ENCODE results near the gene TBX3. TPM values are rescaled to one million over a fixed set of nuclear protein-coding genes. Genes with fewer than 3 reads are reported as not detected.
A peak's percentile ranks its signal among the peaks of the same experiment; 100 is the strongest.

Gene TBX3
- total and polyA plus RNA-seq, 4 donors = 6.9 to 8.6 (median 8.0) TPM

DNA sequence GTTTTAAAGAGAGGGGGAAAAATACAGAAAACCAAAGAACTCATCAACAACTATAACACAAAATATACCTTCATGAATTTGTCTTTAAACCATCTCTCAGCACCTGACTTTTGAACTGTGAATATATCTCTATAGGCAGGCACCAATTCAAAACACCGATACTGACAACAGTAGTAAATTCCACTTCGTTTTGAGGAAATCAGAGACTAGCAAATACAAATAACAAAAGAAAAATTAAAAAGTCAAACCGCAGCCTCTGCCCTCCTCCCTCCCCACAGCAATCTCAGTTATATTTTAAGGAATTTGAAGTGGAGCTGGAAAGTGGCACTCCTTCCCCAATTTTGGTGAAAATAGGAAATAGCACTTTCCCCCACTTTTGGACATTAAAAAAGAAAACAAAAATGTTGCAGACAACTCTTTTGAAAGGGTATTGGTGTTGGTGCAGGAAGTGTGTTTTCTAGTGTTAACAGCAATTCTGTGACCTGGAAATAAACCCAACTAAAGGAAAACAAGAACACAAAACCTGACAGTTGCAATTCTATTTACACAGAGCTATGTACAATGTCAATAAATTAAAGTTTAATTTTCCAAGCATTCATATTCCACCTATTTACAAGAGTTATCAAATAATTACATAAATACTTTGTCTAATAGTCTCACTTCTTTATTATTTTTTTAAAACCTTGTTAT lies 13.5 kb downstream of the TBX3 start:
- Histone ChIP-seq H3K27ac (ENCODE audit: low read depth, low read length) (no peak overlapping the region), H3K4me3 (ENCODE audit: low read depth, low read length) (no peak overlapping the region), H3K36me3 (ENCODE audit: control insufficient read depth, insufficient read depth, low read length) (no peaks in the 10 kb centered on the region), H3K9me3 (ENCODE audit: control insufficient read depth, insufficient read depth, low read length) (no peaks in the 10 kb centered on the region), H3K27me3 (ENCODE audit: control insufficient read depth, insufficient read depth, low read length) (peaks cover 99% of the 10 kb centered on the region), H3K4me1 (ENCODE audit: control insufficient read depth, insufficient read depth, low read length) (peaks cover 57% of the 10 kb centered on the region)
- no CpG with 5 or more reads among the region's 3 CpGs for WGBS (ENCODE audit: insufficient coverage)
- no peak for DNase-seq (ENCODE audit: low read depth in 4 of 6, low spot score in 6 of 6)

DNA sequence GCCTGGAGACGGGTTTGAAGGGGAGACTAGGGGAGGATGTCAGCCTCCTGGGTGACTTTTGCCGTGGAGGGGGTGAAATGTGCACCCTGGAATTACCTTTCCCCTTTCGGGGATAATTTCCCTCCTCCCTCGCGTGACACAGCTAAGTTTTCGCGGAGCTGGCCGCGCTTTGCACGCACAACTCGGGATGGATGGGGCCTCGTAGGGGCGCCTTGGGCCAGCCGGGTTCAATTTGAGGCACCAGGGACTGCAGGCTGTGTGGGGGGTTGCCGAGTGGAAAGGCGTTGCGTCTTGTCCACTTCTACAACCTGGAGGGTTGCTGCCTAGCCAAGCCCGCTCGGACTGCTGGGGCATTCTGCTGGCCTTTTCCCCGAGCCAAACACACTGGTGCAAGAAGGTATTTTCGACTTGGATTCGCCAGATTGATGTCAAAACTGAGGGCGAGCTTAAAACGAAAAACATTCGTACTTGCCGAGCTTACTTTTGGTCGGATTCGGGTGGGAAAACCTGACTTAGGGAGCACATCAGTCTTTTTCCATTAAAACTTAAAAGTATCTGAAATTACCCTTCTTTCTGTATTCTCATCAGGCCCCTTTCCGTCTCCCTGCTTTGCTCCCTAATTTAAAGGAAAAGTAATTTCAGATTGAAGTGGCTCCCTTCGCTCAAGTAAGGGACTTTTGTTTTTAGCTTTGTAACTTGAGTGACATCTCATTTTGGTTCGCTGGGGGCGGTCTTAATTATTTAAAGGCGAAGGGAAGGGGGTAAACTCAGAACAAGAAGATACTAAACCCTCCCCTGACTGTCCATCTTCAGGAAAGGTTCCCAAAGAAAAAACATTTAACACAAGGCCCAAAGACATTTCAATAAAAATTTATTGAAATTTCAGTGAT lies 14.3 kb downstream of the TBX3 start:
- Histone ChIP-seq H3K27me3 (ENCODE audit: control insufficient read depth, insufficient read depth, low read length) (peaks cover 98% of the 10 kb centered on the region), H3K9me3 (ENCODE audit: control insufficient read depth, insufficient read depth, low read length) (no peaks in the 10 kb centered on the region), H3K27ac (ENCODE audit: low read depth, low read length) (no peak overlapping the region), H3K36me3 (ENCODE audit: control insufficient read depth, insufficient read depth, low read length) (no peaks in the 10 kb centered on the region), H3K4me1 (ENCODE audit: control insufficient read depth, insufficient read depth, low read length) (peaks cover 59% of the 10 kb centered on the region), H3K4me3 (ENCODE audit: low read depth, low read length) (no peak overlapping the region)
- 5% methylated on average over 27 of the region's 33 CpGs for WGBS (ENCODE audit: insufficient coverage)
- DNase-seq (ENCODE audit: low read depth in 4 of 6, low spot score in 6 of 6) = no peak

DNA sequence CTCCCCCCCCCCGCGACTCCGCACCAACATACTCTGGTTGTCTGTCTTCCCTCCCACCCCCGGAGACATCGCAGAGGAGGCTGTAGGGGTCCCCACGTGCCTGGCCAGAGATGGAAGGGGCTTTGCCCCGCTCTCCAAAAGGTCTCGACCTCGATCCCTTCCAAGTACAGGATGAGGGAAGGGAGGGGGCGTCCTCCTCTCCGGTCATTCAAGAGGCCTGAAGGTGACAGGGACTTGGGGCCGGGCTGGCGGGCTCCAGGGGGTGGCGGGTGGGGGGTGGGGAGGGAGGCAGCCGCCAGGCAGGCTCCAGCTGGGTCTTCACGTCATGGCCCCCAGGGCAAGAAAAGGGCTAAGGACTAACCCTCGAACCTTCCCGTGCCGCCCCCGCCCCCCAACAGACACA lies 15.1 kb downstream of the TBX3 start:
- no peak for DNase-seq (ENCODE audit: low read depth in 4 of 6, low spot score in 6 of 6)
- no peaks in the 10 kb centered on the region for H3K9me3 ChIP-seq (ENCODE audit: control insufficient read depth, insufficient read depth, low read length)
- H3K27me3 ChIP-seq (ENCODE audit: control insufficient read depth, insufficient read depth, low read length) = peaks cover 98% of the 10 kb centered on the region
- no peaks in the 10 kb centered on the region for H3K36me3 ChIP-seq (ENCODE audit: control insufficient read depth, insufficient read depth, low read length)
- no peak overlapping the region for H3K27ac ChIP-seq (ENCODE audit: low read depth, low read length)
- 0% methylated on average over 6 of the region's 20 CpGs for WGBS (ENCODE audit: insufficient coverage)
- no peak overlapping the region for H3K4me3 ChIP-seq (ENCODE audit: low read depth, low read length)
- peaks cover 54% of the 10 kb centered on the region for H3K4me1 ChIP-seq (ENCODE audit: control insufficient read depth, insufficient read depth, low read length)

DNA sequence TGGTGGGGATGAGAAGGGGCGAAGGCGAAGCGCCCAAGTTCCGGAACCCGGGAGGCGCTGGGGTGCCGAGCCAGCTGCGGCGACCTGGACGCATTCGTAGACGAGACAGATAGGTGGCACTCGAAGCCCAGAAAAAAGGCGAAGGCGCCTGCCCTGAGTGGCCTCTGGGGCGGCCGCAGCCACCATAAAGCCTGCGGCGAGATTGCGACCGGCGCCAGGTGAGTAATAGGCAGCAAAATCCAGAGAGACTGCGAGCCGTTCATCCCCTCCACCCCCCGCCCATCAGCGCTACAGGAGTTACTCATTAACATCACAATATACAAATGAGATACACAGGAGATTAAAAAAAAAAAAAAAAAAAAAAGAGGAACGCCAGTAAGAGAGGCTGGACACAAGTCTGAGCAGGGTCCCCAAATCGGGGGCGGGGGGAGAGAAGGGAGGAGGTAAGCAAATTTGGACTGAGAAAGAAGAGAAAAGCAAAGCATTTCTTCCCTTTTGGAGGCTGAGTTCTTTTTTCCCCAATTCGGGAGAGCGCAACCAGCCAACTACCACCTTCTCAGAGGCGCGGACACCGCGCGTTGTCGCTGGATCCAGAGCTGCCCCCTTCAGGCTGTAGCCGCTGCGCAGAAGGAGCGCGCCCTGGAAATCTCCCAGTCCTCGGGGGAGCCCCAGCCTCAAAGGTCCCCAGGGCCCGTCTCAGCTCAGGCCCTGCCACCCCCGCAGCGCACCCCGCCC lies 15.7 kb downstream of the TBX3 start:
- Histone ChIP-seq H3K36me3 (ENCODE audit: control insufficient read depth, insufficient read depth, low read length) (no peaks in the 10 kb centered on the region), H3K27ac (ENCODE audit: low read depth, low read length) (no peak overlapping the region), H3K4me3 (ENCODE audit: low read depth, low read length) (peak overlapping the region; percentile 37), H3K27me3 (ENCODE audit: control insufficient read depth, insufficient read depth, low read length) (peaks cover 98% of the 10 kb centered on the region), H3K4me1 (ENCODE audit: control insufficient read depth, insufficient read depth, low read length) (peaks cover 52% of the 10 kb centered on the region), H3K9me3 (ENCODE audit: control insufficient read depth, insufficient read depth, low read length) (no peaks in the 10 kb centered on the region)
- DNase-seq (ENCODE audit: low read depth in 4 of 6, low spot score in 6 of 6) = peak in 2 of 6 donors; percentile 78 to 85
- 0% methylated on average over 31 of the region's 46 CpGs for WGBS (ENCODE audit: insufficient coverage)

DNA sequence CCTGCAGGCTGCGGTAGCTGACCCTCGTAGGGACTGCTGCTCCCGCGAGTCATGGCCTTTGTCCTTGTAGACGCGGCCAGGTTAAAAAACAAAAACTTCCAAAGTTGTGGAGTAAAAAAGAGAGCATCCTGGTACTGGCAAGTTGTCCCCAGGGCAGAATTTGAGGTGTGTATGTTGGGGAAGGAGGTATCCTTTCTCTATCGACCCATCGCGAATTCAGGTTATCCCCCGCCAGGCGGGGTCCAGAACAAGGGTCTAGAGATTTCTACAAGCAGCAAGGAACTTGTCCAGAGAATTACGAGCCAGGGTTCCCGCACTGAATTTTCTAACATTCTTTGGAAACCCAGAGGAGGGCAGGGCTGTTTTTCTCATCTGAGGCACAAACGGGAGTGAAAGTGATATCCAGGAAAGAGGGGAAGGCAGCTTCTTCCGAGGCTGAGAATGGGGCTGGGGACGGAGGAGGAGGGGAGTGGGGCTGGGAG lies 16.3 kb downstream of the TBX3 start:
- DNase-seq (ENCODE audit: low read depth in 4 of 6, low spot score in 6 of 6) = no peak
- H3K27me3 ChIP-seq (ENCODE audit: control insufficient read depth, insufficient read depth, low read length) = peaks cover 98% of the 10 kb centered on the region
- H3K4me1 ChIP-seq (ENCODE audit: control insufficient read depth, insufficient read depth, low read length) = peaks cover 47% of the 10 kb centered on the region
- WGBS (ENCODE audit: insufficient coverage) = 4% methylated on average over 15 of the region's 16 CpGs
- H3K4me3 ChIP-seq (ENCODE audit: low read depth, low read length) = peak overlapping the region; percentile 37
- H3K9me3 ChIP-seq (ENCODE audit: control insufficient read depth, insufficient read depth, low read length) = no peaks in the 10 kb centered on the region
- H3K27ac ChIP-seq (ENCODE audit: low read depth, low read length) = no peak overlapping the region
- H3K36me3 ChIP-seq (ENCODE audit: control insufficient read depth, insufficient read depth, low read length) = no peaks in the 10 kb centered on the region

DNA sequence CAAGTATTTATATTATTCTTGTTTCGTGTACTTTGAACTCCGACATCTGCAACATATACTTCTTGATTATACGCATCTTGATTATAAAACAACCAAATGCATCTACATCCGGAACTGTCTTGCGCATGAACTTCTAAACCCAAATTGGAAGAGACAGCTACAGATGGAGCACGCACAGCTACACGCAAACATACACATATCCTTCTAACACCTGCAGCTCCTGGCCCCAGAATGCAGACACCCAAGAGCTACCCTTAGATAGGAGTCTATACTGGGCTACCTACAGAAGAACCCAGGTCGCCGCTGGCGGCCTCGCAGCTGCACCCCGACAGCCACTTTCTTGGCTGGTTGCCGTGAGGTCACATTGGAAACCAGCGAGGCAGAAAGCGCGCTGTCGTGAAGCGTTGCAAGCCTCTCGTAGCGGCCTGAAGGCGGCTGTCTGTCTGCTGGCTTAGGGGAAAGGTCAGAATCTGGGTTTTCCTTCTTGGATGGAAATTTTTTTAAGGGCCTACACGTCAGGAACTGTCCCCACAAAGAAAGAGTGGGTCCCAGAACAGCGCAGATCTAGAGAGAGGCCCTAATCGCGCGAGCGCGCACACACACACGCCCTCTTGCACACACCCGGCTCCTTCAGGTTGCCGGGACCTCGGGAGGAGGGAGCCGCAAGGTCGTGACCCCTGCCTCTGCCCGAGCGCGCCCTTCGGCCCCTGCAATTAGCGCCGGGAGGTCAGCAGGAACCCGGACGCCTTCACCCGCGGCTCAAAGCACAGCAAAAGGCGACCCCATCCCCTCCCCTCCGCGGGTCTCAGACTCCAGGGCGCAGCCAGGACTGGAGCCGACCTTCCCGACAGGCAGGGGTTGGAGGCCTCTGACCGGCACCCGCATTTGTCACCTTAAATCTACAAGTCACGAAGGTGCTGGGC lies 17.0 kb downstream of the TBX3 start:
- no peaks in the 10 kb centered on the region for H3K9me3 ChIP-seq (ENCODE audit: control insufficient read depth, insufficient read depth, low read length)
- no peaks in the 10 kb centered on the region for H3K36me3 ChIP-seq (ENCODE audit: control insufficient read depth, insufficient read depth, low read length)
- H3K27ac ChIP-seq (ENCODE audit: low read depth, low read length) = no peak overlapping the region
- no peak for DNase-seq (ENCODE audit: low read depth in 4 of 6, low spot score in 6 of 6)
- WGBS (ENCODE audit: insufficient coverage) = 8% methylated on average over 51 of the region's 53 CpGs
- peaks cover 96% of the 10 kb centered on the region for H3K27me3 ChIP-seq (ENCODE audit: control insufficient read depth, insufficient read depth, low read length)
- H3K4me3 ChIP-seq (ENCODE audit: low read depth, low read length) = no peak overlapping the region
- H3K4me1 ChIP-seq (ENCODE audit: control insufficient read depth, insufficient read depth, low read length) = peaks cover 45% of the 10 kb centered on the region

DNA sequence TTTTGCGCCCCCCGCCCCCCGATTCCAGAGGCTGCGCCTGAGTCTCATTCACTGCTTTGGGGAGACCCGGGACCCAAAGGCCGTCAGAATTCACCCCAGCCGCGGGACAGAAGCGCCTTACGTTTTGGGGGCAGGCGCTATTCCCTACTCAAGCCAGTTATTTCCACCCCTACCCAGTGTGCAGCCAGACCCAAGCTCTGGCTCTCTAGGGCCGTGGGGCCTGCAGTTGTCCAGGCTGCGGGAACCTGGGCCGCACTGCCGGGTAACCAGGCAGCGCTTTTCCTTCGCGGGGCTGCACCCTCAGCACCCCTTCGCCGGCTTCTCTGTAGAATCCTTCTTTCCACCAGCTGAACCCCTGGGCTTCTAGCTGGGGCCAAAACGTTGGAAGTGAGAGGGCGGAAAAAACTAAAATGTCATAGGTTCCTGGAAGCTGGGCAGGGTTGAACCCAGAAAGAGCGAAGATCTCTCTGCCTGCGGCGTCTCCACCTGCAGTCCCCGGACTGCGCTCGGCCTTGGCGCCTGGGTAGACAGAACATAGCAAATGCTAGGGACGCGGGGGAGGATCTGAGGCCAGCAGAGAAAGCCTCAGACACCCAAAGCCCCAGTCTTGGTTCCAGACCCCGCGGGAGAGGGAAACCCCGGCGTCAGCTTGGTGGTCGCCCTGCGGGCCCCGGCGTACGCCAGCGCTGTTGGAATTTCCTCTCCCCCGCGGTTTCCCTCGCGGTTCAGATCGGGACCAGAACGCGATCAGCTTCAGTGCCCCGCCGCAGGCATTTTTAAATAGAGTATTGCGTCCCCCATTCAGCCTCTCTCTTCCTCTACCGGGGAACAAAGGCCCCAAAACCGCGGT lies 18.3 kb downstream of the TBX3 start:
- 1% methylated on average over 49 of the region's 54 CpGs for WGBS (ENCODE audit: insufficient coverage)
- H3K9me3 ChIP-seq (ENCODE audit: control insufficient read depth, insufficient read depth, low read length) = no peaks in the 10 kb centered on the region
- H3K27ac ChIP-seq (ENCODE audit: low read depth, low read length) = no peak overlapping the region
- DNase-seq (ENCODE audit: low read depth in 4 of 6, low spot score in 6 of 6) = no peak
- H3K27me3 ChIP-seq (ENCODE audit: control insufficient read depth, insufficient read depth, low read length) = peaks cover 87% of the 10 kb centered on the region
- peaks cover 39% of the 10 kb centered on the region for H3K4me1 ChIP-seq (ENCODE audit: control insufficient read depth, insufficient read depth, low read length)
- H3K36me3 ChIP-seq (ENCODE audit: control insufficient read depth, insufficient read depth, low read length) = no peaks in the 10 kb centered on the region
- H3K4me3 ChIP-seq (ENCODE audit: low read depth, low read length) = no peak overlapping the region

DNA sequence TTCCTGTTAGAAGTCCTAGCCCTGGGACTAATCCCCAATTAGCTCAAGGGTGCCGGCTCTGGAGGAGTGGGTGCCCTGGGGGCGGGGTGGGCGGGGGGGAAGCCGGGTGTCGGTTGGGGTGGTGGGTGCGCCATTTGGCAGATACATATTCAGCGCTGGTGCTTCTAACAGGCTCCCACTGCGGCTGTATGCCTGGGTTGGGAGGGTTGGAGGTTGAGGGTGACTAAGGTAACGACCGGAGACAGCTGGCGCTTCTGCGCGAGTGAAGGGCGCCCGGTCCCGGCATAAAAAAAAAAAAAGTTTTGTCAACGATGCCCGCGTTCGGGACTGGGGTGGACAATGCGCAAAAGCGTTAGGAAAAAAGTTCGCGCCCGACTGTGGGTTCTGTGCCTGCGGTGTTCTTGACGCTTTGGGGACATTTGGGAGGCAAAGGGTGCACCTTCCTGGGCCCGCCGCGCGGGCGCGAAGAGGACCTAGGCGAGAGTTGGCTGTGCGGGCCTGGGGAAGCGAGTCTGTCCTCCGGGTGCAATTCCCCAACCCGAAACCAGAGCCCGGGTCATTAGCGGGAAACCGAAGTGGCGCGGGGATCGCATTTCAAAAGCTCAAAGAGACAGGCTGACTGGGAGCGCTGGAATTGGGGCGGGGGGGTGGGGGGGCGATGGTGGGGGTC lies 19.2 kb downstream of the TBX3 start:
- Histone ChIP-seq H3K4me3 (ENCODE audit: low read depth, low read length) (no peak overlapping the region), H3K9me3 (ENCODE audit: control insufficient read depth, insufficient read depth, low read length) (no peaks in the 10 kb centered on the region), H3K4me1 (ENCODE audit: control insufficient read depth, insufficient read depth, low read length) (peaks cover 39% of the 10 kb centered on the region), H3K27ac (ENCODE audit: low read depth, low read length) (no peak overlapping the region), H3K27me3 (ENCODE audit: control insufficient read depth, insufficient read depth, low read length) (peaks cover 87% of the 10 kb centered on the region), H3K36me3 (ENCODE audit: control insufficient read depth, insufficient read depth, low read length) (no peaks in the 10 kb centered on the region)
- DNase-seq (ENCODE audit: low read depth in 4 of 6, low spot score in 6 of 6) = no peak
- WGBS (ENCODE audit: insufficient coverage) = 1% methylated on average over 31 of the region's 47 CpGs
